Astrocyte (in vitro differentiated cells and primary cell): ENCODE measurements around the gene CARM1. TPM values are rescaled to one million over a fixed set of nuclear protein-coding genes. Genes with fewer than 3 reads are reported as not detected.

Experiments used
- DNase-seq: peaks from one replicate; pipeline ENCODE4 v3.0.0-alpha.2; 2010; ENCODE audit warnings: low read depth
- FAIRE-seq: peaks from 2 replicates; lab custom pipeline; 2011; peaks lifted over from hg19 to GRCh38; lab: Jason Lieb, UNC
- H2AFZ ChIP-seq: 2 replicates; pipeline ENCODE4 v1.6.0; 2012; ENCODE audit warnings: low read depth, low read length, inconsistent platforms
- H3K27ac ChIP-seq: 2 replicates; pipeline ENCODE4 v1.5.1; 2011; ENCODE audit warnings: low read depth, low read length, inconsistent platforms
- H3K27me3 ChIP-seq: 2 replicates; pipeline ENCODE4 v1.6.0; 2011; ENCODE audit warnings: low read length, inconsistent platforms; ENCODE audit not compliant: insufficient read depth
- H3K36me3 ChIP-seq: 2 replicates; pipeline ENCODE4 v1.5.1; 2011; ENCODE audit warnings: low read length, inconsistent platforms; ENCODE audit not compliant: insufficient read depth
- H3K4me1 ChIP-seq: 2 replicates; pipeline ENCODE4 v1.5.1; 2011; ENCODE audit warnings: low read length, inconsistent platforms; ENCODE audit not compliant: insufficient read depth
- H3K4me2 ChIP-seq: 2 replicates; pipeline ENCODE4 v1.6.0; 2012; ENCODE audit warnings: low read length, inconsistent platforms
- H3K4me3 ChIP-seq: 2 replicates; pipeline ENCODE4 v1.5.1; 2011; ENCODE audit warnings: low read depth, mild to moderate bottlenecking, low read length, inconsistent platforms; ENCODE audit not compliant: insufficient read depth
- H3K79me2 ChIP-seq: 2 replicates; pipeline ENCODE4 v1.6.0; 2012; ENCODE audit warnings: mild to moderate bottlenecking, low read length, inconsistent platforms; ENCODE audit not compliant: insufficient read depth
- H3K9ac ChIP-seq: 2 replicates; pipeline ENCODE4 v1.6.0; 2012; ENCODE audit warnings: mild to moderate bottlenecking, low read length, inconsistent platforms
- H3K9me3 ChIP-seq: 2 replicates; pipeline ENCODE4 v1.5.1; 2012; ENCODE audit warnings: low read depth, mild to moderate bottlenecking, low read length, inconsistent platforms; ENCODE audit not compliant: insufficient read depth
- H4K20me1 ChIP-seq: 2 replicates; pipeline ENCODE4 v1.6.0; 2012; ENCODE audit warnings: low read length, inconsistent platforms; ENCODE audit not compliant: insufficient read depth
- H3K27ac Mint-ChIP-seq: one replicate; pipeline ENCODE4 v1.8.0; 2021; ENCODE audit warnings: mild to moderate bottlenecking, mixed read lengths; ENCODE audit not compliant: unreplicated experiment
- H3K27me3 Mint-ChIP-seq: one replicate; pipeline ENCODE4 v1.8.0; 2021; ENCODE audit warnings: low read depth, mixed read lengths; ENCODE audit not compliant: unreplicated experiment
- H3K36me3 Mint-ChIP-seq: one replicate; pipeline ENCODE4 v1.8.0; 2021; ENCODE audit warnings: low read depth, mixed read lengths; ENCODE audit not compliant: unreplicated experiment
- H3K4me1 Mint-ChIP-seq: one replicate; pipeline ENCODE4 v1.8.0; 2021; ENCODE audit warnings: low read depth, mixed read lengths; ENCODE audit not compliant: unreplicated experiment
- H3K4me3 Mint-ChIP-seq: one replicate; pipeline ENCODE4 v1.8.0; 2021; ENCODE audit warnings: mild to moderate bottlenecking, moderate library complexity, mixed read lengths; ENCODE audit not compliant: unreplicated experiment
- H3K9me3 Mint-ChIP-seq: one replicate; pipeline ENCODE4 v1.8.0; 2021; ENCODE audit warnings: mild to moderate bottlenecking, mixed read lengths; ENCODE audit not compliant: unreplicated experiment
- EZH2 ChIP-seq: IDR thresholded peaks from 2 replicates; pipeline ENCODE4 v1.6.1; 2012; ENCODE audit warnings: mild to moderate bottlenecking, low read length, inconsistent platforms; ENCODE audit not compliant: insufficient read depth
- total RNA-seq: library from RNA; stranded (reverse); gene quantifications from 2 replicates; pipeline ENCODE4 v1.2.1, GENCODE V29; 2021
- TF ChIP-seq, protein P1 (sequence below): IDR thresholded peaks from 2 replicates; pipeline ENCODE4 v1.5.1; 2011; ENCODE audit warnings: low read depth, mild to moderate bottlenecking, inconsistent platforms, low read length, moderate library complexity; ENCODE audit not compliant: insufficient read depth

CARM1 gene
- total RNA-seq, 1 donor from 2014 or later: 62.6 TPM

GRCh38 chr19:10881403-10882107 lies 10.2 kb downstream of the CARM1 start:
- FAIRE-seq (no peak), DNase-seq (no peak)
- no peak for TF ChIP-seq EZH2
- TF ChIP-seq, protein P1, sequence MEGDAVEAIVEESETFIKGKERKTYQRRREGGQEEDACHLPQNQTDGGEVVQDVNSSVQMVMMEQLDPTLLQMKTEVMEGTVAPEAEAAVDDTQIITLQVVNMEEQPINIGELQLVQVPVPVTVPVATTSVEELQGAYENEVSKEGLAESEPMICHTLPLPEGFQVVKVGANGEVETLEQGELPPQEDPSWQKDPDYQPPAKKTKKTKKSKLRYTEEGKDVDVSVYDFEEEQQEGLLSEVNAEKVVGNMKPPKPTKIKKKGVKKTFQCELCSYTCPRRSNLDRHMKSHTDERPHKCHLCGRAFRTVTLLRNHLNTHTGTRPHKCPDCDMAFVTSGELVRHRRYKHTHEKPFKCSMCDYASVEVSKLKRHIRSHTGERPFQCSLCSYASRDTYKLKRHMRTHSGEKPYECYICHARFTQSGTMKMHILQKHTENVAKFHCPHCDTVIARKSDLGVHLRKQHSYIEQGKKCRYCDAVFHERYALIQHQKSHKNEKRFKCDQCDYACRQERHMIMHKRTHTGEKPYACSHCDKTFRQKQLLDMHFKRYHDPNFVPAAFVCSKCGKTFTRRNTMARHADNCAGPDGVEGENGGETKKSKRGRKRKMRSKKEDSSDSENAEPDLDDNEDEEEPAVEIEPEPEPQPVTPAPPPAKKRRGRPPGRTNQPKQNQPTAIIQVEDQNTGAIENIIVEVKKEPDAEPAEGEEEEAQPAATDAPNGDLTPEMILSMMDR: no peak
- Mint-ChIP-seq H3K27ac (no peak overlapping the region), H3K36me3 (peaks cover 2% of the 10 kb centered on the region), H3K27me3 (no peaks in the 10 kb centered on the region), H3K4me3 (no peak overlapping the region), H3K9me3 (no peaks in the 10 kb centered on the region), H3K4me1 (peaks cover 38% of the 10 kb centered on the region)
- H2AFZ ChIP-seq: no peak overlapping the region
- H3K9me3 ChIP-seq: no peaks in the 10 kb centered on the region
- H3K27me3 ChIP-seq: no peaks in the 10 kb centered on the region
- H3K4me2 ChIP-seq: no peak overlapping the region
- H3K4me3 ChIP-seq: no peak overlapping the region
- peaks cover 86% of the 10 kb centered on the region for H3K79me2 ChIP-seq
- H3K4me1 ChIP-seq: peaks cover 12% of the 10 kb centered on the region
- no peak overlapping the region for H3K9ac ChIP-seq
- no peak overlapping the region for H3K27ac ChIP-seq
- no peaks in the 10 kb centered on the region for H3K36me3 ChIP-seq
- H4K20me1 ChIP-seq: peaks cover 88% of the 10 kb centered on the region

GRCh38 chr19:10882108-10882457 lies 10.7 kb downstream of the CARM1 start:
- no peak overlapping the region for H3K27ac ChIP-seq

More at GRCh38 chr19:10882108-10882457, 10.7 kb downstream of the CARM1 start:
- H3K4me3 Mint-ChIP-seq: no peak overlapping the region
- H4K20me1 ChIP-seq: peaks cover 88% of the 10 kb centered on the region
- H3K4me1 ChIP-seq: peaks cover 12% of the 10 kb centered on the region
- no peak overlapping the region for H3K27ac Mint-ChIP-seq
- H3K79me2 ChIP-seq: peaks cover 86% of the 10 kb centered on the region
- H3K4me3 ChIP-seq: no peak overlapping the region
- no peak overlapping the region for H3K4me2 ChIP-seq
- H3K9me3 ChIP-seq: no peaks in the 10 kb centered on the region
- no peak for FAIRE-seq
- H3K4me1 Mint-ChIP-seq: peaks cover 33% of the 10 kb centered on the region
- no peak for DNase-seq
- H3K36me3 ChIP-seq: no peaks in the 10 kb centered on the region
- no peaks in the 10 kb centered on the region for H3K9me3 Mint-ChIP-seq
- H3K27me3 ChIP-seq: no peaks in the 10 kb centered on the region
- H3K9ac ChIP-seq: no peak overlapping the region
- no peaks in the 10 kb centered on the region for H3K27me3 Mint-ChIP-seq
- peaks cover 2% of the 10 kb centered on the region for H3K36me3 Mint-ChIP-seq
- H2AFZ ChIP-seq: no peak overlapping the region
- TF ChIP-seq EZH2: no peak
- TF ChIP-seq, protein P1: no peak
